Measurements from ENCODE around the gene TDO2.
"Not testable (repeated sequence)": the region's sequence is repeated elsewhere in the genome, so short reads cannot be mapped to it uniquely, and the experiment has no call there.

TDO2 gene

DNA sequence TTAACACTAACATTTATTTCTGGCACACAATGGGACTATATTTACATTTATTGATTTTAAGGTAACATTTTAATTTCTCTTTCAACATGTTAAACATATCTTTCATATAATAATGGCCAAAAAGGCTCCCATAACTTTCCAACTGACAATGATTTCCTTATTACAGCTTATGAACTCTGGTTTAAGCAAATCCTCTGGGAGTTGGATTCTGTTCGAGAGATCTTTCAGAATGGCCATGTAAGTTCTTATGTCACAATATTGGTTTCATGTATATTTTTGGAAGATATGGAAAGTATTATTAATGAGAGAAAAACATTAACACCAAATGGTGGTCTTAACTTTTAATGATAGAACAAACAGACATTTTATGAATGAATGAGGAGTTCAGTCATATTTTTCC lies 4.1 kb downstream of the TDO2 start:
- DNase-seq (ENCODE audit: low read depth, low spot score), result no peak

DNA sequence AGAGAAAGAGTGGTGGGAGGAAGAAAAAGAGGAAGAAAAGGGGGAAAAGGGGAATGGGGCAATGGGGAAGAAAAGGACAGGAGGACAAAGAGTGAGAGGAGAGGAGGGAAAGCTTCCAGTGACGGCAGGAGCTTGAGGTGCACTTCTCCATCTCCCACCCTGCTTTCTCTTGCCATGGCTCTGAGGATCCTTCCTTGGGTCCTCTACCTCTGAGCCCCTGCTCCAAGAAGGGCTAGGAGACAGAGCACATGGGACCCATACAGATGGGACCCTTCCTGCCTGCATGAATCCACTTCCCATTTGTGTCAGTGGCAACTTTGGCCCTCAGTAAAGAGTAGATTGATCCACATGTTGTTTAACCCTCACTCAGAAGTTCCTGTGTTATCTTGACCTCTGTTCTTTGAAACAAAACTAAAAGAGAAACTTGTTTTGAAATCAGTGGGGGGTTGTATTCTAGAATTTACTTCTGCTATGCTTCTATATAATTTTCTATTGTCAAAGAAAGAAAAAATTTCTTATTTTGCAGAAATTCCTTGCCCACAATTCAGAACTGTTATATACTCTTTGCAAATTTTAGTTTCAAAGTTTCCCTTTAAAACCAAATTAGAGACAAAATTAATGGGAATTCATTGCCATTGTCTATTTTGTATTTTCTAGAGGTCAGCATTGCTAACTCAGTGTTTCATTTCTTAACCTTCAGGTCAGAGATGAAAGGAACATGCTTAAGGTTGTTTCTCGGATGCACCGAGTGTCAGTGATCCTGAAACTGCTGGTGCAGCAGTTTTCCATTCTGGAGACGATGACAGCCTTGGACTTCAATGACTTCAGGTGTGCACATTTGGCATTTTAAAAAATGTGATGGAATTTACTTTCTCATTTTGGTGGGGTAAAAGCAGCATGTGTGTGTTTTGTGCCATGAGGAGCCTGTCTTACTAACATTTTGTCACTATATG lies 5.0 kb downstream of the TDO2 start:
- no peak for DNase-seq (ENCODE audit: low read depth, low spot score)

DNA sequence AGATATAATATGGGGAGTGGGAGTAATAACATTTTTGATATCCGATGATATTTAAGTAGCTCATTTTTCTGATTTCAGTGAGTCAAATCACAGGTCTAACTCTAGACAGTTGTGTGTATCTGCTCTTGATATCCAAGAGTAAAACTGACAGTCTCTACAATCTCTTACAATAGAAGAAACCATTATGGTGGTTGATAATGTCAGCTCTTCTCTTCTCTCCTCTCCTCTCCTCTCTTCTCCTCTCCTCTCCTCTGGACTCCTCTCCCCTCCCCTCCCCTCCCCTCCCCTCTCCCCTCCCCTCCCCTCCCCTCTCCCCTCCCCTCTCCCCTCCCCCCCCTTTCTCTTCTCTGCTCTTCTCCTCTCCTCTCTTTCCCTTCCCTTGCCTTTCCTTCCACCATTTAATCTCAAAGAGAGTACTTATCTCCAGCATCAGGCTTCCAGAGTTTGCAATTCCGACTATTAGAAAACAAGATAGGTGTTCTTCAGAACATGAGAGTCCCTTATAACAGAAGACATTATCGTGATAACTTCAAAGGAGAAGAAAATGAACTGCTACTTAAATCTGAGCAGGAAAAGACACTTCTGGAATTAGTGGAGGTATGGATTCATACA lies 6.2 kb downstream of the TDO2 start:
- DNase-seq (ENCODE audit: low read depth, low spot score), result no peak

DNA sequence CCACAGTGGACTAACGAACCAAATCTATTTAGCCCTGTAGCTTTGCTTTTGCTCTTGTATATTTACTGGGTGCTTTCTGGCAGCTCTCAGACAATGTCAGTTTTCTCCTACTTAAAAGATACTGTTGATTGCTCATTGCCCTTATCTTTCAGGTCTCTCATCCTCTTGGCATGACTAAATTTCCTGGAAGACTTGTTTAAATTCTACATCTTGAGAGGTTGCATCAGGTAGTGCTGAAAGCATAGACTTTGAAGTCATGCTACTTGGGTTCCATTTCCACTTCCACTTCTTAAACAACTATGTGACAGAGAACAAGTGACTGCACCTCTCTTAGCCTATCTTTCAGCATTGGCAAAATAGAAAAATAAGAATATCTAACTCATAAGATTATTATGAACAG lies 8.4 kb downstream of the TDO2 start:
- no peak for DNase-seq (ENCODE audit: low read depth, low spot score)

DNA sequence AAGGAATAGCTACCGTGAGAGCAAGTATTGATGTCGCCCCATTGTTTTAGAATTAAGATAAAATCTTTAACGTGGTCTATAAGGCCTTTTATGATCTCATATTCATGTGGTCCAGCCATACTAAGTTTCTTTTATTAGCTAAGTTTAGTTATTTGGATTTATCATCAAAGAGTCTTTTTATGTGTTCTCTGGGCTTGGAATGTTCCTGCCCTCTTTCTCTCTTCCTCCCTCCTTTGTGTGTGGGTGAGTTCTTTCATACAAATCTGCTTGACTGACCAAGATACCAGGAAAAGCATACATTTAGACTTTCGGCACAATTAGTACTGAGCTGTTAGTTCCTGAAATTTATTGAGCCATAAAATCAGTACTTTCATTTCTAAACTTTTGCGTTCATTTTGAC lies 11.3 kb downstream of the TDO2 start:
- DNase-seq (ENCODE audit: low read depth, low spot score), result peak; percentile 41

DNA sequence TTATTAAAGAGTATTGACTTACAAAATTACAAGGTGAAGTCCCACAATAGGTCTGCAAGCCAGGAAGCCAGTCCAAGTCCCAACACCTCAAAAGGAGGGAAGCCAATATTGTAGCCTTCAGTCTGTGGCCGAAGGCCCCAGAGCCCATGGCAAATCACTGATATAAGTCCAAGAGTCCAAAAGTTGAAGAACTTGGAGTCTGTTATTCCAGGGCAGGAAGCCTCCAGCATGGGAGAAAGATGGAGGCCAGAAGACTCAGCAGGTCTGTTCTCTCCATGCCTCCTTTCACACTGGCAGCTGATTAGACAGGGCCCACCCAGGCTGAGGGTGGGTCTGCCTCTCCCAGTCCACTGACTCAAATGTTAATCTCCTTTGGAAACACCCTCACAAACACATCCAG lies 18.1 kb downstream of the TDO2 start:
- no peak for DNase-seq (ENCODE audit: low read depth, low spot score)

DNA sequence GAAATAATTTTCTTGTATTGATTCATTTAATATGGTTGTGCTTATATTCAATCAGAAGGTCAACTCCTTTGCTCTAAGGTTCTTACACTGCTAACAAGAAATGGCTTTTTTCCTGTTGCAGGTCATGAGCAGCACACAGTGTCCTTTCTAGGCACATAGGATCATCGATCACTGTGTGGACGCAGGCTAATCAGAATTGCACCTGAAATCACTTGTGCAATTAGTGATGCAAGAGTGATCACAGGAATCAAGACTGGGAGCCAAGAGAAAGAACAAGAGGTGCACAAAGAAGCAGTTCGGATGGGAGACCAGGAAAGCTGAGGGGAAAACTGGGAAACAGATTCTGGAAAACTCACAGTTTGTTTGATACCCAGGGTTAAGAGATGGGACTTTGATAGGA lies 21.1 kb downstream of the TDO2 start:
- no peak for DNase-seq (ENCODE audit: low read depth, low spot score)

DNA sequence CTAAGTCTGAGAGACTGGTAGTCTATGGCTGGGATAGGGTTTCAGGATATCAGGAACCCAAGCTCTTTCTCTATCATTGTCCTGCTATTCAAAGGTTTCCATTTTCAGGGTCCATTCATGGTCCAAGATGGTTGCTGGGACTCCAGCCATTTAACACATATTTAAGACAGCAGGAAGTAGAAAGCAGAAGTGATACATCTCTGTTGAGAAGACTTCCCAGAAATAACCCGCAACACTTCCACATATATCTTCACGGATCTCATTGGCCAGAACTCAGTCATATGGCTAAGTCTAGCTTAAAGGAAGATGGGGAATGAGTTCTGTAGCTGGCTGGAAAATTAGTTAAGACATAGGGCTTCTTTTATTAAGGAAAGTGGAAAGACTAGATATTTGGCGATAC lies 26.3 kb downstream of the TDO2 start:
- DNase-seq (ENCODE audit: low read depth, low spot score), result no peak

DNA sequence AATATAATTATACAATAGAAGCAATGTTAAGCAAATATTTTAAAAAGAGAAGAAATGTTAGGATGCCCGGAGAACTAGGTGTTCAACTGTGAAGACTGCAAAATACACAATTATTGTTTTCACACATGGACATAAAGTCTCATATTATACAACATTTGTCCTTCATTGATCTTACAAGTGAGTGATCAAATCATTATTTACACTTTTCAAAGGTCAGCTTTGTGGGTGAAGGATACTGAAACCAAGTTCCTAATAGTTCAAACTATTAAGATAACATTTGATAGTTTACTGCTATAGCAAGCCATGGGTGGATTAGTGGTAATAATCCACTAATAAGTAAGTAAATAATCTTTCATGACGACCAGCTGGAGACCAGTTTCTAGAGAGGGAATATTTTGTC lies 26.8 kb downstream of the TDO2 start:
- no peak for DNase-seq (ENCODE audit: low read depth, low spot score)

DNA sequence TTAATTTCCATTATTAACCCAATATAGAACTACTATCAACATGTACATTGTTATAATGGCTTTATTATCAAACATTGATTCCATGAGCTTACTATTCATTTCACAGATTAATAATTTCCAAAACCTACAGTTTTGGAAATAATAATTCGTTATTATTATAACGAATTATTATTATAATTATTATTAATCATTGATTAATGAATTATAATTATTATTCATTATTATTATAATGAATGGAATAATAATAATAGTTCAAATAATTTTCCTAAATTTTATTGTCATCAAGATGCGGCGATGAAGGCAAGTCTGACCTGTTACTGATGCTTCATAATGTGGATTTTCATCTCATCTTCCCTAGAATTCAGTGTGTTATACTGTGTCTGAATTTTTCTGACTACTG lies 28.1 kb downstream of the TDO2 start:
- DNase-seq (ENCODE audit: low read depth, low spot score), result no peak

DNA sequence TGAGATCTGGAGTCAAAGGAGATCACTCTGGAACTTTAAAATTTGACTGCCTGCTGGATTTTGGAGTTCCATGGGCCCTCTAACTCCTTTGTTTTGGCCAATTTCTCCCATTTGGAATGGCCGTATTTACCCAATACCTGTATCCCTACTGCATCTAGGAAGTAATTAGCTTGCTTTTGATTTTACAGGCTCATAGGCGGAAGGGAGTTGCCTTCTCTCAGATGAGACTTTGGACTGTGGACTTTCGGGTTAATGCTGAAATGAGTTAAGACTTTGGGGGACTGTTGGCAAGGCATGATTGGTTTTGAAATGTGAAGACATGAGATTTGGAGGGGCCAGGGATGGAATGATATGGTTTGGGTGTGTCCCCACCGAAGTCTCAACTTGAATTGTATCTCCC lies 31.1 kb downstream of the TDO2 start:
- not testable (repeated sequence) for DNase-seq (ENCODE audit: low read depth, low spot score)

DNA sequence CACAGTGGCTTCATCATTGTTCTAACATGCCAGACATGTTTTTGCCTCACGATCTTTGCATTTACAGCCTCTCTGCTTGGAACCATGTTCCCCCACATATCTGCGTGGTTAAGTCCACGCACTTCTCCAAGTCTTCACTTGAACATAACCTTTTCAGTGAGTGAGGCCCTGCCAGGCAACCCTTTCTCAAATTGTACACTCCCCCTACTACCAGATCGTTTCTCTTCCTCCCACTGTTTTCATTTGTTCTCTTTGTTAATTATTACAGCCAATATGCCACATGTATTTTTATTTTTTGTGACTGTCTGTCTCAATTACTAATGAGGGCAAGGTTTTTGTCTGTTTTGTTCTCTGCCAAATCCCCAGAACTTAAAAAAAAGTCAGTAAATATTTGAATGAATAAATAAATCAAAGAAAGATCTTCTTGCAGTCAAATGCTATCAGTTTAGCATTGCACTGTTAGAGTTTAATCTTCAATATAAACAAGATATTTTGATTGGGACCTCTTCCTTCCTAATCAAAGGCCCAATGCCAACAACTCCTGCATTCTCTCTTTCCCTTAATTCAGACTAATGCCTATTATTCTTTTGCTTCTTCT lies 32.0 kb downstream of the TDO2 start:
- no peak for DNase-seq (ENCODE audit: low read depth, low spot score)

DNA sequence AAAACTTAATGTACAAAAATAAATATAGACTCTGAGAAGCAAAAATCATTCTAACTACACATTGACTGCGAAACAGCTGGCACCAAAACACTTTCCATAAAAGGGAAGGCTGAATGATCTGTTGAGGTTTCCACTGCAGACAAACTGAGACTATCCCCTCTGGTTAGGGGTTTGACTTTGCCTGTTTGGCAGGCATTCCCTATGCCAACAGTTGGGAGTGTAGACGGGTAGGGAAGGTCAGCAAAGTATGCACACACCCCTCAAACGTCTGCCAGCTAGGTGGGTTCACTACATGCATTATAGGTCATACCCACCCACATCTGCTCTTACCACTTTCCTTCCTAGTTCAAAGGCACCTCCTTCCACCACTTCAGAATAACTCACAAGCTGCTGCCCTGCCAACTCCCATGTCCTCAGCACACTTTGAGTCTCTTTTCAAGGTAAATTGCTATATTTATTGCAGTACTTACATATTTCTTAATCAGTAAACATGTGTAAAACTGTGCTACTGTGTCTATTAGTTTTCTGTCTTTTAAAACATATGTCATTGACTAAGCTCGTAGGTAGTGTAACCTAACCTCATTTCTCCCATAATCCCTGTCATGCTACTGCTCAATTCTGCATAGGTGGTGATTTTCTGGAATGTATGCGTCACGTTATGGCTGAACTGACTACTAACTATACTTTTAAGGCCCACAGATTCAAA lies 37.7 kb downstream of the TDO2 start:
- DNase-seq (ENCODE audit: low read depth, low spot score), result no peak

DNA sequence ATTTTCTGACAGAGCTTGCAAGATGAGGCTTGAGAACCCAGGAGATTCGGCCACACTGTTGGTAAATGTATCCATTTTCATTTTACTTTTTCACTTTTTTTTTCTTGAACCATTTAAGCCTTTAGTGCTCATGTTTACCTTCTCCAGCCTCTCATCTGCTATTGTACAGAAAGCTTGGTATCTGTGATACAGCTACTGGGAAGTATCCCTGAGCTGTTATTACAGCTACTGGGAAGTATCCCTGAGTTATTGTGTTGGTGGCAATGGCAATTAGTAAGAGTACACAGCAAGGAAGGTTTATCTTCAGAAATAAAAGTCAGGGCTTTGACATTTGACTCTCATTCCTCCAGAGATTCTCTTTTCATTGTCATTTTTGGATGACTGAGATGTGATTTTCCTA lies 38.3 kb downstream of the TDO2 start:
- no peak for DNase-seq (ENCODE audit: low read depth, low spot score)

DNA sequence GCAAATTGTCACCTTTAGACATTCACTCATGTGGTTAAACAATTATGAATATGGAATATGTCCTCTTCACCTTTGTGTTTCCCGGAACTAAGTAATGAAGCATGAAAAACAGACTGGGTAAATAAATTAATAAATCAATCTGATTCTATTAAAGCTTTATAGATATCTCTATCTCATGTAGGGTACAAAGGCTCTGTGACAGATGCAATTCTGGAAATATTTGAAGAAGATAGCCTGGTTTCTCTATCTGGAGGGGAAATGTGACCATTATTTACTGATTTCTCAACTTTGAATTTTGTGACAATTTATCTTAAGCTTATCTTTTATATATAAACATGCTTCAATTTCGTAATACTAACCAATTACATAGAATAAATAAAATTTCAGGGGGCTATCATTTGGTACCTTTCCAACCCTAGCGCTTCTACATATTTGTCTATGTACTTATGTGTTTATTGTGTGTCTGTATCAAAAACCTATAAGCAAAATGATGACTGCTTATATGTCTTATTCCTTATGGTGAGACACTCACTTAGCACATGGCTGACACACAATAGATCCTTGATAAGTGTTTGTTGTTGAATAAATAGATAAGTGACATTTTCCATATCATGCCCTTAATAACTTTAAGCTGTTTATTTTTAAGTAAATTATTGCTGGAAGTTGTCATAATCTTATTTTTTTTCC lies 40.3 kb downstream of the TDO2 start:
- no peak for DNase-seq (ENCODE audit: low read depth, low spot score)

DNA sequence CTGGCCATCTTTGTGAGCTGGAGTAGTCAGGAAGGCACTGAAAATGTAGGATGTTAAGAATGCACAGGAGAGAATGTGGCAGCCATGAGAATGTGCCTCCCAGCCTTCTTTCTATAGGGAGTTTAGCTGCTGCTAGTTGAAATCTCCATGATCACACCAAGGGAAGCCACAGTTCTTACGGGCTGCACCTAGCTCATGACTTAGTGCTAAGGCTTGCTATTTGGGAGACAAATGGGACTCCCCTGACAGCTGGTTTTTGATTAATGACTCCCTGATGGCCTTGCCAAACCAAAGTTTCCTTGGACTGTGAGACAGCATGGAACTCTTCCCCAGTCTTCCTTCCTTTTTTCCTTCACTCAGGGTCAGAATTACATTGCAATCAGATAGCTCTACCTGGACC lies 41.0 kb downstream of the TDO2 start:
- DNase-seq (ENCODE audit: low read depth, low spot score), result peak; percentile 41

DNA sequence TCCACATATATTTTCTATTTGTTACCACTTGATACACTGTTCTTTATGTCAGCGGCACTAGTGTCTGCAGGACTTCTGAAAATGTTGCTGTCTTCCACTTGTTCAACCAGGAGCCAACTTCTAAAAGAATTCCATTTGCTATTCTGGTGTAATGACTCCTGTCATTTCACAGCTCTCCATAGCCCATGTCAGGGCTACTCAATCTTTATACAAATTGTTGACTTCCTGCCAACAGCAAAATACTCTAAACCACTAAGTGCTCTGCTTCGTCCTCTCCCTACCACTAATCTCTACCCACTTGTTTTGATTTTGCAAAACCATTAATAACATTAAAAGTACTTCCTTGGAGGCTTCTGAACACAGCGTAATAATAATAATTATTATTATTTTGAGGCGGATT lies 43.0 kb downstream of the TDO2 start:
- DNase-seq (ENCODE audit: low read depth, low spot score), result peak; percentile 82

DNA sequence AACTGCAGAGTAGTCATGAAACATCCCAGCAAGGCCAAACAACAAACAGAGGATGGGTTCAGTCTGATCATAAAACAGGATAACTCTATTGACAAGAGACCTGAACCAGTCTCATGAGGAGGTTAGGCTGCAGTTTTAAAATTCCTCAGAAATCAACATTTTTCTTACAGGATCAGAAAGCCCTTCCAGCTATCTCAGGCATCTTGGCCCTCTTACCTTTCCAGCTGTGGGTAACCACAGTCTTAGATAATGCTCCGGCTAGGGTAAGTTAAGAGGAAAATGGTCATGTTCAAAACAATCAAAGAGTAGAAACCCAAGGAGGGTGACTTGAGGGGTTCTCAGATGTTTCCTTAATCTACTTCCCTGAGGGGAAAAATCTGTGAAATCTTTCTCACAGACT lies 45.0 kb downstream of the TDO2 start:
- DNase-seq (ENCODE audit: low read depth, low spot score), result peak; percentile 78

DNA sequence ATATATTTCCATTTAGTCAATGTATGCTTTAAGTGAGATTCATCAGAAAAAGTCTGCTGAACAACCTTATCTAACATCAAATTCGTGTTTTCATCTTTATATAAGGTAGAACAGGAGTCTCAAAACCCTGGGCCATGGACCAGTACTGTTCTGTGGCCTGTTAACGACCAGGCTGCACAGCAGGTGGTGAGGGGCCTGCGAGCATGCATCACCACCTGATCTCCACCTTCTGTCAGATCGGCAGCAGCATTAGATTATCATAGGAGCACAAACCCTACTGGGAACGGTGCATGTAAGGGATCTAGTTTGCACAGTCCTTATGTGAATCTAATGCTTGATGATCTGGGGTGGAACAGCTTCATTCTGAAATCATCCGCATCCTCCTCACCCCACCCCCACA lies 47.0 kb downstream of the TDO2 start:
- no peak for DNase-seq (ENCODE audit: low read depth, low spot score)

DNA sequence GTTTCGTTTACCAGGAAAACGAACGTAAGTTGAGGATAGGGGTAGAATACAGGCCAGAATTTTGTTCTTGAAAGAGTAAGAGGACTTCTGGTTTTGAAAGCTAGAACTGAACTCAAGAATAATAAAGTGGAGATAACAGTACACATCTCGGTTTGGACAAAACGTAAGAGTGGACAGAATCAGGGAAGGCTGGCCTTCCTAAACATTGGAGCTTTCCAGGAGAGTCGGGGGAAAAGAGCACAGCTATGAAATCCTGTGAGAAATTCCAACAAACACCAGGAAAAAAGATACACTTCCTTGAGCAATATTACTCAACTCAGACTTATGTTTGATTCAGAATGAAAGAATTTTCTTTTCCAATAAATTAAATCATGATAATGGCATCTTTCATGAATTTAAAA lies 49.0 kb downstream of the TDO2 start:
- DNase-seq (ENCODE audit: low read depth, low spot score), result peak; percentile 30

Measured in astrocyte of the hippocampus (primary cell).